T follicular helper cell (primary cell): ENCODE results near the gene HUWE1.
"Not testable (repeated sequence)": the region's sequence is repeated elsewhere in the genome, so short reads cannot be mapped to it uniquely, and the experiment has no call there.

ENCODE experiments used
- DNase-seq: peaks from one replicate; pipeline ENCODE4 v3.0.0-alpha.2; 2020; ENCODE audit warnings: low read depth

HUWE1 gene

DNA sequence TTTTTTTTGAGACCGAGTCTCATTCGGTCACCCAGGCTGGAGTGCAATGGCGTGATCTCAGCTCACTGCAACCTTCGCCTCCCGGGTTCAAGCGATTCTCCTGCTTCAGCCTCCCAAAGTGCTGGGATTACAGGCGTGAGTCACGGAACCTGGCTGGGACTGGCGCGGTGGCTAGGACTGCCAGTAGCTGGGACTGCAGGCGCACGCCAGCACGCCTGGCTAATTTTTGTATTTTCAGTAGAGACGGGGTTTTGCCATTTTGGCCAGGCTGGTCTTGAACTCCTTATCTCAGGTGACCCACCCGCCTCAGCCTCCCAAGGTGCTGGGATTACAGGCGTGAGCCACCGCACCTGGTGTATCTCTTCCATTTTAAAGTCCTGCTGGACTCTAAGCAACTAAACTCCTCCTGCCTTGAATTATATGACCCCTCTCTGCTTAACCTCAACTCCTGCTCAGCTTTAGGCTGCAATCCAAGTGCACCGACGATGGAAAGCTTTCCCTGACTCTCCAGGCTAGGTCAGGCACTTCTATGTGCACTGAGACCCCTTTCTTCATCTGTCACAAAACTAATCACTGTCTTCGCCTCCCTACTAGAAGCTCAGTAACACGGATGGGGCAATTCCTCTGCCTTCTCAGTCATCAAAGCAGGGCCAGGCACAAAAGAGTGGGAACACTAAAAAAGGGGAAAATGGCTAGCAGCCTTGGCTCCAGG is 155.1 kb downstream of the HUWE1 start:
- DNase-seq: not testable (repeated sequence)

DNA sequence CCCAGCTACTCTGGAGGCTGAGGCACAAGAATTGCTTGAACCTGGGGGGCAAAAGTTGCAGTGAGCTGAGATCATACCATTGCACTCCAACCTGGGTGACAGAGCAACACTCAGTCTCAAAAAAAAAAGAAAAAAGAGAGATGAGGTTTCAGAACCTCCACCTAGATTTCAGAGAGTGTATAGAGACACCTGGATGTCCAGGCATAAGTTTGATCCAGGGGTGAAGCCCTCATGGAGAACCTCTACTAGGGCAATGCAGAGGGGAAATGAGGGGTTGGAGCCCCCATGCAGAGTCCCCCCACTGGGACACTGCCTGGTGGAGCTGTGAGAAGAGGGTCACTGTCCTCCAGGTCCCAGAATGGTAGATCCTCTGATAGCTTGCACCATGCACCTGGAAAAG is 159.5 kb downstream of the HUWE1 start:
- no peak for DNase-seq

DNA sequence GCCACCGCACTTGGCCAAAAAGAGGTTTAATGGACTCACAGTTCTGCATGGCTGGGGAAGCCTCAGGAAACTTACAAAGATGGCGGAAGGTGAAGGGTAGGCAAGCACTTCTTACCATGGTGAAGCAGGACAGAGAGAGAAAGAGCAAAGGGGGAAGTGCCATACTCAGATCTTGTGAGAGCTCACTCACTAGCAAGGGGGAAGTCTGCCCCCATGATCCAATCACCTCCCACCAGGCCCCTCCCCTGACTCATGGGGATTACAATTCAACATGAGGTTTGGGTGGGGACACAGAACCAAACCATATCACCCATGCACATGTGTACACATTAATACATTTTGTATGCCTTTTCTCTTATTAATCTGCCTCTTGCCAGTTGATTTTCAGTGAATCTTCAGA is 175.2 kb downstream of the HUWE1 start:
- DNase-seq: no peak

DNA sequence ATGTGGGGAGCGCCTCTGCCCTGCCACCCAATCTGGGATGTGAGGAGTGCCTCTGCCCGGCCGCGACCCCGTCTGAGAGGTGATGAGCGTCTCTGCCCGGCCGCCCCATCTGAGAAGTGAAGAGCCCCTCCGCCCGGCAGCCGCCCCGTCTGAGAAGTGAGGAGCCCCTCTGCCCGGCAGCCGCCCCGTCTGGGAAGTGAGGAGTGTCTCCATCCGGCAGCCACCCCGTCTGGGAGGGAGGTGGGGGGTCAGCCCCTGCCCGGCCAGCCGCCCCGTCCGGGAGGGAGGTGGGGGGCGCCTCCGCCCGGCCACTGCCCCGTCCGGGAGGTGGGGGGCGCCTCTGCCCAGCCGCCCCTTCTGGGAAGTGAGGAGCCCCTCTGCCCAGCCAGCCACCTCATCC is 182.5 kb downstream of the HUWE1 start:
- not testable (repeated sequence) for DNase-seq

DNA sequence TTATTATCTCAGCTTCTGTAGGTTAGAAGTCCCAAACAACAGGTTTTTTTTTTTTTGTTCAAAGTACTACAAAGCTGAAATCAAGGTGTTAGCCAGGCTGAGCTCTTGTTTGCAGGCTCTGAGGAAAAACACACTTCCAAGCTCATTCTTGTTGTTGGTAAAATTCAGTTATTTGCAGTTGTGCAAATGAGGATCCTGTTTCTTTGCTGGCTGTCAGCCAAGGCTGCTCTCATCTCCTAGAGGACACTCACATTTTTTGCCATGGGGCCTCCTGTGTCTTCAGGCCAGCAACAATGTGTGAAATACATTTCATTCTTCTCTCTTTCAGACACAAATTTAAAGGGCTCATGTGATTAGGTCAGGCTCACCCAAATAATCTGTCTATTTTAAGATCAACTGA is 192.1 kb downstream of the HUWE1 start:
- DNase-seq: no peak

DNA sequence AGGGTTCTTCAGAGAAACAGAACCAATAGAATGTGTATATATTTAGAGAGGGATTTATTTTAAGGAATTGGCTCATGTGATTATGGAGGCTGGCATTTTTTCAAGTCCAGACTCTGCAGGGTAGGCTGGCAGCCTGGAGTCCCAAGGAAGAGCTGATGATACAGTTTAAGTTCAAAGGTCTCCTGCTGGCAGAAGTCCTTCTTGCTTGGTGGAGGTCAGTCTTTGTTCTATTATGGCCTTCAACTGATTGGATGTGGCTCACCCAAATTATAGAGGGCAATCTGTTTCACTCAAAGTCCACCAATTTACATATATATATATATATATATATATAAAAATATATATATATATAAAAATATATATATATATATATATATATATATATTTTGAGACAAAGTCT is 200.2 kb downstream of the HUWE1 start:
- DNase-seq: no peak

DNA sequence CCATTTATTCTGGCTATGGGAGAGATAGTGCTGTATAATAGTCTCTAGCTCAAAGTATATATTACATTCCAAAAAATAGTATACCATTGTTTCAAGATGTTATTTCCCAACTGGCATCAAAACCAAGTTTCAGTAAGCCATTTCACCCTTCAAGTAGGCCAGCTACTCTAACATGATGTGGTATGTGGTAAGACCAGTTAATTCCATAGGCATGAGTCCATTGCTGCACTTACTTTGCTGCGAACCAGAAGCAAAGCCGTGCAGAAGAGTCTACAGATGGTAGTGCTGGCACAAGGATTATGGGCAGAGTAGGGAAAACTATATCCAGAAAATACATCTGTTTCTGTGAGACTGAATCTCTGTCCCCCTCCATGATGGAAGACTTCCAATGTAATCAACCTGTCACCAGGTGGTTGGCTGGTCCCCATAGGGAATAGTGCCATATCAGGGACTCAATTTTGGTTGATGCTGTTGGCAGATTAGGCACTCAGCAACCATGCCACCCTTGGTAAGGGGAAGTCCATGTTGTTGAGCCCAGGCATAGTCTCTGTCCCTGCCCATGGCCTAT is 202.6 kb downstream of the HUWE1 start:
- DNase-seq: no peak

DNA sequence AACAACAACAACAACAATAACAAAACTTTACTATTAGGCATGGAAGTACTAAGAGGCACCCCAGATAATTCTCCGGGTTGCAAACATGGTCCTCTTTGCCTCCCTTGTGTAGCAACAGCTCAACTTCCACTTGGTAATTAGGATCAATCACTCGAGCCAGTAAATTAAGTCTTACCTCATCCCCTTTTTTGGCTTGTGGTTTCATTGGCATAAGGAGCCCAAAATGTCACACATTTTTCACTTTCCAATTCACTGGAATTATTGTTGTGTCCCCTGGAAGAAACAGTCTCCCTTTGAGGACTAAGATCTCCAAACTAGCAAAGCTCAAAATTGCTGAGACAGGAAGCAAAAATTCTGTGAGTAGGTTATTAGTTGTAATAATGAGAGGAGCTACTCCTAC is 203.1 kb downstream of the HUWE1 start:
- no peak for DNase-seq
